HEK293 (cell line): ENCODE measurements around the gene PTPRG.

Experiments
- CTCF ChIA-PET: fragments of 350-600 bp; formaldehyde crosslinking; extraction: SDS; loops from one replicate; lab custom pipeline; 2021; ENCODE audit warnings: antibody characterized with exemption; lab: Yijun Ruan, JAX
- POLR2A ChIA-PET: fragments of 300-600 bp; formaldehyde crosslinking; extraction: SDS; loops from one replicate; lab custom pipeline; 2020; ENCODE audit warnings: antibody characterized with exemption, inconsistent platforms; lab: Yijun Ruan, JAX
- H3K27ac ChIP-seq: fragments of 200-500 bp; sonication (Bioruptor generic); 2 replicates; pipeline ENCODE4 v1.5.1; 2014; ENCODE audit warnings: low read depth, low read length, control low read depth, inconsistent platforms; ENCODE audit errors: extremely low read depth
- H3K36me3 ChIP-seq, 2 experiments: fragments of 200-500 bp in 1 of 2; sonication (Bioruptor generic) in 1 of 2; 1 replicate in 1 of 2; 2 replicates in 1 of 2; pipeline ENCODE4 v1.5.1; 2014 to 2017; ENCODE audit warnings: inconsistent platforms in 2 of 2, low read length in 2 of 2; ENCODE audit not compliant: control insufficient read depth in 2 of 2, insufficient read depth in 1 of 2
- H3K4me1 ChIP-seq: fragments of 200-500 bp; sonication (Bioruptor generic); 2 replicates; pipeline ENCODE4 v1.5.1; 2014; ENCODE audit warnings: mild to moderate bottlenecking, low read length, inconsistent platforms; ENCODE audit not compliant: control insufficient read depth, insufficient read depth
- H3K4me3 ChIP-seq: 2 replicates; pipeline ENCODE4 v1.5.1; 2011; ENCODE audit warnings: low read depth, mild to moderate bottlenecking, control low read depth, low read length, moderate library complexity
- H3K9me3 ChIP-seq: fragments of 200-500 bp; sonication (Bioruptor generic); 2 replicates; pipeline ENCODE4 v1.5.1; 2014; ENCODE audit warnings: low read depth, low read length, inconsistent platforms; ENCODE audit not compliant: control insufficient read depth, insufficient read depth
- ELK4 ChIP-seq: IDR thresholded peaks from 2 replicates; pipeline ENCODE4 v1.6.1; 2011; ENCODE audit warnings: mild to moderate bottlenecking, low read depth, low read length, borderline replicate concordance
- GLI2 ChIP-seq: fragments of 450-650 bp; formaldehyde crosslinking; IDR thresholded peaks from 2 replicates; pipeline ENCODE4; 2017; ENCODE audit warnings: missing biosample characterization, missing genetic modification characterization, low read depth, borderline replicate concordance
- MYNN ChIP-seq: fragments of 450-650 bp; formaldehyde crosslinking; IDR thresholded peaks from 2 replicates; pipeline ENCODE4 v1.5.1; 2016; ENCODE audit warnings: missing biosample characterization, missing genetic modification characterization, borderline replicate concordance
- ZBTB11 ChIP-seq: fragments of 450-650 bp; formaldehyde crosslinking; conservative IDR thresholded peaks from 2 replicates; pipeline ENCODE4 v1.5.1; 2016; ENCODE audit warnings: low read depth, missing biosample characterization, missing genetic modification characterization
- ZBTB20 ChIP-seq: fragments of 450-650 bp; formaldehyde crosslinking; IDR thresholded peaks from 2 replicates; pipeline ENCODE4 v1.5.1; 2016; ENCODE audit warnings: missing biosample characterization, missing genetic modification characterization
- ZBTB48 ChIP-seq: fragments of 450-650 bp; formaldehyde crosslinking; IDR thresholded peaks from 2 replicates; pipeline ENCODE4 v1.5.1; 2016; ENCODE audit warnings: missing biosample characterization, missing genetic modification characterization
- ZBTB8A ChIP-seq: fragments of 450-650 bp; formaldehyde crosslinking; IDR thresholded peaks from 2 replicates; pipeline ENCODE4 v1.5.1; 2016; ENCODE audit warnings: missing biosample characterization, missing genetic modification characterization
- ZFHX2 ChIP-seq: fragments of 450-650 bp; formaldehyde crosslinking; conservative IDR thresholded peaks from 2 replicates; pipeline ENCODE4 v1.5.1; 2016; ENCODE audit warnings: missing biosample characterization, missing genetic modification characterization
- ZIC2 ChIP-seq: fragments of 450-650 bp; formaldehyde crosslinking; IDR thresholded peaks from 2 replicates; pipeline ENCODE4 v1.5.1; 2016; ENCODE audit warnings: missing biosample characterization, missing genetic modification characterization
- ZNF132 ChIP-seq: fragments of 450-650 bp; formaldehyde crosslinking; IDR thresholded peaks from 2 replicates; pipeline ENCODE4 v1.5.1; 2017; ENCODE audit warnings: missing biosample characterization, missing genetic modification characterization, borderline replicate concordance
- ZNF16 ChIP-seq: fragments of 450-650 bp; formaldehyde crosslinking; IDR thresholded peaks from 2 replicates; pipeline ENCODE4 v1.5.1; 2016; ENCODE audit warnings: low read depth, missing biosample characterization, missing genetic modification characterization
- ZNF174 ChIP-seq: fragments of 450-650 bp; formaldehyde crosslinking; IDR thresholded peaks from 2 replicates; pipeline ENCODE4 v1.5.0; 2017; ENCODE audit warnings: missing biosample characterization, mild to moderate bottlenecking, missing genetic modification characterization
- ZNF175 ChIP-seq: fragments of 450-650 bp; formaldehyde crosslinking; IDR thresholded peaks from 2 replicates; pipeline ENCODE4 v1.5.1; 2016; ENCODE audit warnings: missing biosample characterization, missing genetic modification characterization
- ZNF19 ChIP-seq: fragments of 450-650 bp; formaldehyde crosslinking; IDR thresholded peaks from 2 replicates; pipeline ENCODE4; 2016; ENCODE audit warnings: missing biosample characterization, missing genetic modification characterization, low read depth
- ZNF211 ChIP-seq: fragments of 450-650 bp; formaldehyde crosslinking; IDR thresholded peaks from 2 replicates; pipeline ENCODE4 v1.5.1; 2016; ENCODE audit warnings: low read depth, missing biosample characterization, missing genetic modification characterization
- ZNF223 ChIP-seq: fragments of 450-650 bp; formaldehyde crosslinking; IDR thresholded peaks from 2 replicates; pipeline ENCODE4 v1.5.1; 2016; ENCODE audit warnings: missing biosample characterization, missing genetic modification characterization
- ZNF280D ChIP-seq: fragments of 450-650 bp; formaldehyde crosslinking; IDR thresholded peaks from 2 replicates; pipeline ENCODE4 v1.5.1; 2016; ENCODE audit warnings: missing biosample characterization, missing genetic modification characterization
- ZNF362 ChIP-seq: fragments of 450-650 bp; formaldehyde crosslinking; IDR thresholded peaks from 2 replicates; pipeline ENCODE4 v1.5.1; 2016; ENCODE audit warnings: missing biosample characterization, missing genetic modification characterization
- ZNF391 ChIP-seq: fragments of 450-650 bp; formaldehyde crosslinking; IDR thresholded peaks from 2 replicates; pipeline ENCODE4 v1.5.1; 2016; ENCODE audit warnings: low read depth, missing biosample characterization, missing genetic modification characterization, borderline replicate concordance
- ZNF416 ChIP-seq: fragments of 450-650 bp; formaldehyde crosslinking; IDR thresholded peaks from 2 replicates; pipeline ENCODE4 v1.5.1; 2016; ENCODE audit warnings: missing biosample characterization, missing genetic modification characterization
- ZNF426 ChIP-seq: fragments of 450-650 bp; formaldehyde crosslinking; IDR thresholded peaks from 2 replicates; pipeline ENCODE4 v1.5.1; 2017; ENCODE audit warnings: missing biosample characterization, missing genetic modification characterization, mild to moderate bottlenecking, inconsistent platforms, moderate library complexity
- ZNF544 ChIP-seq: fragments of 450-650 bp; formaldehyde crosslinking; IDR thresholded peaks from 2 replicates; pipeline ENCODE4 v1.5.0; 2017; ENCODE audit warnings: missing biosample characterization, missing genetic modification characterization
- ZNF560 ChIP-seq: fragments of 450-650 bp; formaldehyde crosslinking; IDR thresholded peaks from 2 replicates; pipeline ENCODE4 v1.5.1; 2017; ENCODE audit warnings: missing biosample characterization, missing genetic modification characterization, borderline replicate concordance
- ZNF707 ChIP-seq: fragments of 450-650 bp; formaldehyde crosslinking; IDR thresholded peaks from 2 replicates; pipeline ENCODE4 v1.5.1; 2016; ENCODE audit warnings: missing biosample characterization, missing genetic modification characterization

Gene PTPRG

GRCh38 chr3:61819861-61820260 is 258.5 kb downstream of the PTPRG start:
- ChIA-PET POLR2A (no interaction called here), CTCF (no interaction called here)
- Histone ChIP-seq H3K9me3 (no peaks in the 10 kb centered on the region), H3K4me3 (no peak overlapping the region), H3K4me1 (peaks cover 6% of the 10 kb centered on the region), H3K27ac (no peak overlapping the region), H3K36me3 (no peaks in the 10 kb centered on the region)
- TF ChIP-seq ZBTB20 (no peak), ZNF175 (tag by site-specific recombination) (no peak), ZNF16 (tag by site-specific recombination) (no peak), ZNF426 (tag by site-specific recombination) (no peak), ZNF174 (tag by site-specific recombination) (no peak), ZNF132 (tag by site-specific recombination) (no peak), ZIC2 (no peak), MYNN (tag by site-specific recombination) (no peak), ZBTB11 (tag by site-specific recombination) (no peak), ELK4 (no peak), ZNF560 (tag by site-specific recombination) (no peak), ZNF19 (no peak), ZNF211 (tag by site-specific recombination) (no peak), ZNF707 (tag by site-specific recombination) (no peak), GLI2 (tag by site-specific recombination) (no peak), ZNF391 (tag by site-specific recombination) (no peak), ZNF280D (tag by site-specific recombination) (no peak)

GRCh38 chr3:61820306-61820992 is 259.1 kb downstream of the PTPRG start:
- H3K9me3 ChIP-seq, result no peaks in the 10 kb centered on the region
- H3K4me3 ChIP-seq, result no peak overlapping the region
- no peaks in the 10 kb centered on the region for H3K36me3 ChIP-seq
- TF ChIP-seq ZNF362 (tag by site-specific recombination), result no peak
- no peak for TF ChIP-seq ZFHX2 (tag by site-specific recombination)
- TF ChIP-seq ZNF223 (tag by site-specific recombination), result no peak
- TF ChIP-seq ZBTB48 (tag by site-specific recombination), result no peak
- peak; percentile 82 for TF ChIP-seq ZNF416 (tag by site-specific recombination)
- TF ChIP-seq ZBTB8A (tag by site-specific recombination), result 0 out of 2 replicates have a peak, but pooled peaks have one; percentile 18
- TF ChIP-seq ZNF544 (tag by site-specific recombination), result no peak
- H3K27ac ChIP-seq, result no peak overlapping the region
- ChIA-PET CTCF (interaction anchor here (0.6 to 0.7 kb wide), 2 partner anchors 23 to 44 kb away, joined by 6 to 7 read pairs; no protein-coding TSS in a partner anchor), POLR2A (interaction anchor here (0.7 kb wide), 1 partner anchor 71 kb away, joined by 10 read pairs; no protein-coding TSS in a partner anchor)
- peaks cover 6% of the 10 kb centered on the region for H3K4me1 ChIP-seq
